Choroid plexus epithelial cell (primary cell): Measurements from ENCODE around the gene FANK1.

ENCODE experiments used
- DNase-seq: peaks from one replicate; pipeline ENCODE4 v3.0.0-alpha.2; 2010; ENCODE audit warnings: low read depth
- H3K4me3 ChIP-seq: 2 replicates; pipeline ENCODE4 v1.5.1; 2011; ENCODE audit warnings: low read depth, mild to moderate bottlenecking, control low read depth, low read length, moderate library complexity
- CTCF ChIP-seq: conservative IDR thresholded peaks from 2 replicates; pipeline ENCODE4 v1.5.1; 2011; ENCODE audit warnings: low read depth, mild to moderate bottlenecking, control low read depth, inconsistent platforms, low read length, moderate library complexity

FANK1 gene

GRCh38 chr10:125940515-125940914, 44.2 kb downstream of the FANK1 start:
- no peak for TF ChIP-seq CTCF
- DNase-seq = no peak
- H3K4me3 ChIP-seq = no peak overlapping the region

- no peak for DNase-seq
- TF ChIP-seq CTCF = no peak
- H3K4me3 ChIP-seq = no peak overlapping the region
These were observed 54.9 kb downstream of the FANK1 start for GRCh38 chr10:125951290-125951689.

- no peak for DNase-seq
- TF ChIP-seq CTCF = no peak
- no peak overlapping the region for H3K4me3 ChIP-seq
These were observed 57.5 kb downstream of the FANK1 start for GRCh38 chr10:125953778-125954385.

- no peak for TF ChIP-seq CTCF
- H3K4me3 ChIP-seq = no peak overlapping the region
- DNase-seq = no peak
These were observed 59.4 kb downstream of the FANK1 start for GRCh38 chr10:125955766-125956165.

GRCh38 chr10:125961743-125962142, 65.4 kb downstream of the FANK1 start:
- H3K4me3 ChIP-seq = no peak overlapping the region
- TF ChIP-seq CTCF = peak; percentile 5
- DNase-seq = no peak

- no peak for DNase-seq
- no peak overlapping the region for H3K4me3 ChIP-seq
- no peak for TF ChIP-seq CTCF
These were observed 65.8 kb downstream of the FANK1 start for GRCh38 chr10:125962200-125962599.

GRCh38 chr10:125964558-125964957, 68.2 kb downstream of the FANK1 start:
- no peak for DNase-seq
- no peak overlapping the region for H3K4me3 ChIP-seq
- TF ChIP-seq CTCF = no peak
